GM12872 (cell line): ENCODE results near the gene EAF1.
A peak's percentile ranks its signal among the peaks of the same experiment; 100 is the strongest.

ENCODE experiments used
- TF ChIP-seq, protein P1 (sequence below): IDR thresholded peaks from 3 replicates; pipeline ENCODE4 v1.5.1; 2011; ENCODE audit warnings: low read depth, mild to moderate bottlenecking, low read length, moderate library complexity; ENCODE audit not compliant: insufficient read depth

Gene EAF1

DNA sequence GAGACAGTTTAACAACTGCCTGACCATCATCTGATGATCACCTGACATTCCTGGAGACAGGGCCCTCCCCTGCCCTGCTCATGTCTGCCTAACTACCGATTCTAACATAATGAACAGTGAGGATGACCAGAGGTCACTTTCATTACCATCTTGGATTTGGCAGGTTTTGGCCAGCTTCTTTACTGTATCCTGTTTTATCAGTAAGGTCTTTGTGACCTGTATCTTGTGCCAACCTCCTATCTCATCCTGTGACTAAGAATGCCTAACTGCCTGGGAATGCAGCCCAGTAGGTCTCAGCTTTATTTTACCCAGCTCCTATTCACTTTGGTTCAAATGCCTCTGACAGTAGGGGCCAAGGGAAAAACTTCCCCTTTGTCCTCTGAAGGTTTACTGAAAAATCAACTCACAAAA, 40.2 kb upstream of the EAF1 start:
- TF ChIP-seq, protein P1, sequence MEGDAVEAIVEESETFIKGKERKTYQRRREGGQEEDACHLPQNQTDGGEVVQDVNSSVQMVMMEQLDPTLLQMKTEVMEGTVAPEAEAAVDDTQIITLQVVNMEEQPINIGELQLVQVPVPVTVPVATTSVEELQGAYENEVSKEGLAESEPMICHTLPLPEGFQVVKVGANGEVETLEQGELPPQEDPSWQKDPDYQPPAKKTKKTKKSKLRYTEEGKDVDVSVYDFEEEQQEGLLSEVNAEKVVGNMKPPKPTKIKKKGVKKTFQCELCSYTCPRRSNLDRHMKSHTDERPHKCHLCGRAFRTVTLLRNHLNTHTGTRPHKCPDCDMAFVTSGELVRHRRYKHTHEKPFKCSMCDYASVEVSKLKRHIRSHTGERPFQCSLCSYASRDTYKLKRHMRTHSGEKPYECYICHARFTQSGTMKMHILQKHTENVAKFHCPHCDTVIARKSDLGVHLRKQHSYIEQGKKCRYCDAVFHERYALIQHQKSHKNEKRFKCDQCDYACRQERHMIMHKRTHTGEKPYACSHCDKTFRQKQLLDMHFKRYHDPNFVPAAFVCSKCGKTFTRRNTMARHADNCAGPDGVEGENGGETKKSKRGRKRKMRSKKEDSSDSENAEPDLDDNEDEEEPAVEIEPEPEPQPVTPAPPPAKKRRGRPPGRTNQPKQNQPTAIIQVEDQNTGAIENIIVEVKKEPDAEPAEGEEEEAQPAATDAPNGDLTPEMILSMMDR = no peak

DNA sequence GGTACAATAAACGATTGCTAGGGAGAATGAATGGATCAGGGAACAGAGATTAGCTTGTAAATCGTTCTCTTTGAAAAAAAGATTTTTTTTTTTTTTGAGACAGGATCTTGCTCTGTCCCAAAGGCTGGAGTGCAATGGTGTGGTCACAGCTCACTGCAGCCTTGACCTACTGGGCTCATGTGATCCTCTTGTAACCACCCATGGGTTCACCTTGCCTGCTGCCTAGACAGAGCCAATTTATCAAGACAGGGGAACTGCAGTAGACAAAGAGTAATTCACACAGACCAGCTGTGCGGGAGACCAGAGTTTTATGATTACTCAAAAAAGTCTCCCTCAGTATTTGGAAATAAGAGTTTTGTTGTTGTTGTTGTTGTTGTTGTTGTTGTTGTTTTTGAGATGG, 39.7 kb upstream of the EAF1 start:
- TF ChIP-seq, protein P1 = no peak

DNA sequence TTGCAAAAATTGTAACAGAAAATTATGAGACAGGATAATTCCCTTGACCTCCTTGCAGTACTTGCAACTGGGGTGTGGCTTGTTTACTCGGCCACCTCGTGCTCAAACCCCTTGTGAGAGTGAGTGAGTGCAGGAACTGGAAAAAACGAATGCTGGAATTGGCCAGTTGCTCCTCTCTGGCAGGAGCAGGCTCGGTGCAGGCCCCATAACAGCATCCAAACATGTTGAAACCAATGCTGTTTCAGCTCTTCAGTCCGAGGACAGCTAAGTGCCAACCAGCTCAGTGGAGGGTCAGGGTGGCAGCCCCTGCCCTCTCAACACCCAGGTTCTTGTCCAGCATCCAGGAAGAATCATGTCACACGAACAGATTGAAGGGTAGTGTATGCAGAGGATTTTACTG, 36.9 kb upstream of the EAF1 start:
- TF ChIP-seq, protein P1 = no peak

DNA sequence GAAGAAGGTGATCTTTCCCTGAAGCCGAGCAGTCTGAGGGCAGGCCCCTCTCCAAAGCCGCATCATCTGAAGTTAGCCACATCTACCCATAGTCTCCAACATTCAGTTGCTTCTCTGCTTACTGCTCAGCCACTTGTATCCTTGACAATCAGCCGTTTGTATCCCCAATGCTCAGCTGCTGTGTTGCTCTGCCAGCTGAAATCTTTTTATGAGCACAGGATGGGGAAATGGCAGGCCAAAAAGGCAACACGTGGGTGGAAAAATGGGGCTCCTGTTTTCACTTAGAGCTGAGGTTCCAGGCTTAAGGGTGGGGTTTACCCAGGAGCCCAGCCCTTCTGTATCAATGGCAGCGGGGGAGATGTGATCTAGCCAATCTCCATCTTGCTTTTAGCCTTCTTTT, 36.4 kb upstream of the EAF1 start:
- TF ChIP-seq, protein P1 = no peak

GRCh38 chr3:15398731-15399133, 28.7 kb upstream of the EAF1 start:
- TF ChIP-seq, protein P1 = peak; percentile 38; the same call in 2 of the 3 replicates

GRCh38 chr3:15399970-15400369, 27.4 kb upstream of the EAF1 start:
- TF ChIP-seq, protein P1 = no peak

DNA sequence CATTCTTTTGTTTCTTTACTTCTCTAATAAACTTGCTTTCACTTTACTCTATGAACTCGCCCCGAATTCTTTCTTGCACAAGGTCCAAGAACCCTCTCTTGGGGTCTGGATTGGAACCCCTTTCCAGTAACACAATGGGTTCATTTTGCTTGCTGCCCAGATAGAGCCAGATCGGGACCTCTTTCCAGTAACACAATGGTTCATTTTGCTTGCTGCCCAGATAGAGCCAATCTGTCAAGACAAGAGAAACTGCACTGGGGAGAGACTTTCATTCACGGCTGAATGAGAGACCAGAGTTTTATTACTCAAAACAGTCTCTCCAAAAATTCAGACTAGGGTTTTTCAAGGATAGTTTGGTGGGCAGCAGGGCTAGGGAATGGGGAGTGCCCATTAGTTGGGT, 25.5 kb upstream of the EAF1 start:
- TF ChIP-seq, protein P1 = no peak

DNA sequence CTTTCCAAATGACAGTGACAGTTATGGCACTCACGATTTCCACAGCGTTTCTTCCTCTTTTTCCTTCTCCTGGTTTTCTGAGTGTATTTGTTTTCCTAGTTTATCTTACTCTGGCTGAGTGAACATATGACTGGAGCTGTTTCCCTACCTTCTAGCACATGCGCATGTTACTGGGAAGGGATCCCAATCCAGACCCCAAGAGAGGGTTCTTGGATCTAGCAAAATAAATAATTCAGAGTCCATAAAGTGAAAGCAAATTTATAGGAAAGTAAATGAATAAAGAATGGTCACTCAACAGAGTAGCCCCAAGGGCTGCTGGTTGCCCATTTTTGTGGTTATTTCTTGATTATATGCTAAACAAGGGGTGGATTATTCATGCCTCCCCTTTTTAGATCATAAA, 23.9 kb upstream of the EAF1 start:
- TF ChIP-seq, protein P1 = no peak
